ENCODE data around the gene STAG3. TPM values are rescaled to one million over a fixed set of nuclear protein-coding genes. Genes with fewer than 3 reads are reported as not detected.

The STAG3 gene
- total and polyA plus RNA-seq, 9 of the 15 experiments (the other 6 are each of a cell fraction or from before 2014, with no cell fraction given): 0.54 to 2.5 (median 1.7) TPM

GRCh38 chr7:100167912-100168323, 9.8 kb upstream of the STAG3 start (continued):
- no peak for TF ChIP-seq KHSRP (IDR thresholded peaks at IDR 0.05)
- no peak for TF ChIP-seq ZNF586 (CRISPR knock-in tag; conservative IDR thresholded peaks at IDR 0.05)
- no peak for TF ChIP-seq PURB (CRISPR knock-in tag; IDR thresholded peaks at IDR 0.05; ENCODE audit: low read depth)
- TF ChIP-seq HDAC1 (IDR thresholded peaks at IDR 0.05): peak; percentile 58 to 98; a peak in 3 of 4 replicates
- no peak for TF ChIP-seq MBD1 (CRISPR knock-in tag; IDR thresholded peaks at IDR 0.05)
- peak; percentile 67 to 90; a peak in 3 of 4 replicates for TF ChIP-seq MAZ (CRISPR knock-in tag; conservative IDR thresholded peaks at IDR 0.05 in 1 of 2, IDR thresholded peaks at IDR 0.05 in 1 of 2)
- peak; percentile 68 for TF ChIP-seq KDM5B (IDR thresholded peaks at IDR 0.05; ENCODE audit: insufficient replicate concordance, low read depth, low read length)
- TF ChIP-seq NR2C1 (IDR thresholded peaks at IDR 0.05): peak; percentile 55
- no peak for TF ChIP-seq NR2C1 (tag; IDR thresholded peaks at IDR 0.05)
- no peak for TF ChIP-seq ZNF75A (CRISPR knock-in tag; IDR thresholded peaks at IDR 0.05)
- no peak for TF ChIP-seq JUNB (CRISPR knock-in tag; conservative IDR thresholded peaks at IDR 0.05)
- TF ChIP-seq, protein P1, sequence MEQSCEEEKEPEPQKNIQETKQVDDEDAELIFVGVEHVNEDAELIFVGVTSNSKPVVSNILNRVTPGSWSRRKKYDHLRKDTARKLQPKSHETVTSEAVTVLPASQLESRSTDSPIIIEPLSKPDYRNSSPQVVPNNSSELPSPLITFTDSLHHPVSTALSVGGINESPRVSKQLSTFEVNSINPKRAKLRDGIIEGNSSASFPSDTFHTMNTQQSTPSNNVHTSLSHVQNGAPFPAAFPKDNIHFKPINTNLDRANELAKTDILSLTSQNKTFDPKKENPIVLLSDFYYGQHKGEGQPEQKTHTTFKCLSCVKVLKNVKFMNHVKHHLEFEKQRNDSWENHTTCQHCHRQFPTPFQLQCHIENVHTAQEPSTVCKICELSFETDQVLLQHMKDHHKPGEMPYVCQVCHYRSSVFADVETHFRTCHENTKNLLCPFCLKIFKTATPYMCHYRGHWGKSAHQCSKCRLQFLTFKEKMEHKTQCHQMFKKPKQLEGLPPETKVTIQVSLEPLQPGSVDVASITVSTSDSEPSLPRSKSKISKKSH (CRISPR knock-in tag; IDR thresholded peaks at IDR 0.05): no peak
- TF ChIP-seq, protein P2, sequence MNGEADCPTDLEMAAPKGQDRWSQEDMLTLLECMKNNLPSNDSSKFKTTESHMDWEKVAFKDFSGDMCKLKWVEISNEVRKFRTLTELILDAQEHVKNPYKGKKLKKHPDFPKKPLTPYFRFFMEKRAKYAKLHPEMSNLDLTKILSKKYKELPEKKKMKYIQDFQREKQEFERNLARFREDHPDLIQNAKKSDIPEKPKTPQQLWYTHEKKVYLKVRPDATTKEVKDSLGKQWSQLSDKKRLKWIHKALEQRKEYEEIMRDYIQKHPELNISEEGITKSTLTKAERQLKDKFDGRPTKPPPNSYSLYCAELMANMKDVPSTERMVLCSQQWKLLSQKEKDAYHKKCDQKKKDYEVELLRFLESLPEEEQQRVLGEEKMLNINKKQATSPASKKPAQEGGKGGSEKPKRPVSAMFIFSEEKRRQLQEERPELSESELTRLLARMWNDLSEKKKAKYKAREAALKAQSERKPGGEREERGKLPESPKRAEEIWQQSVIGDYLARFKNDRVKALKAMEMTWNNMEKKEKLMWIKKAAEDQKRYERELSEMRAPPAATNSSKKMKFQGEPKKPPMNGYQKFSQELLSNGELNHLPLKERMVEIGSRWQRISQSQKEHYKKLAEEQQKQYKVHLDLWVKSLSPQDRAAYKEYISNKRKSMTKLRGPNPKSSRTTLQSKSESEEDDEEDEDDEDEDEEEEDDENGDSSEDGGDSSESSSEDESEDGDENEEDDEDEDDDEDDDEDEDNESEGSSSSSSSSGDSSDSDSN (IDR thresholded peaks at IDR 0.05; ENCODE audit: borderline replicate concordance in 1 of 2, low read depth in 2 of 2, low read length in 2 of 2): no peak
- TF ChIP-seq NCOA1 (IDR thresholded peaks at IDR 0.05; ENCODE audit: low read depth): peak; percentile 84
- no peak for TF ChIP-seq ETV1 (tag; conservative IDR thresholded peaks at IDR 0.05; ENCODE audit: low read depth)
- TF ChIP-seq CREBBP (IDR thresholded peaks at IDR 0.05; ENCODE audit: low read depth, low read length): no peak
- no peak for TF ChIP-seq CBFB (CRISPR knock-in tag; IDR thresholded peaks at IDR 0.05)
- no peak for TF ChIP-seq ZNF24 (IDR thresholded peaks at IDR 0.05)
- TF ChIP-seq STAG1 (CRISPR knock-in tag; IDR thresholded peaks at IDR 0.05; ENCODE audit: borderline replicate concordance): no peak
- TF ChIP-seq ARID3A (IDR thresholded peaks at IDR 0.05; ENCODE audit: borderline replicate concordance, low read depth, low read length): no peak
- TF ChIP-seq ZNF277 (CRISPR knock-in tag; IDR thresholded peaks at IDR 0.05; ENCODE audit: borderline replicate concordance): no peak

All from K562 (cell line).